ENCODE data around the gene CRADD.

DNA sequence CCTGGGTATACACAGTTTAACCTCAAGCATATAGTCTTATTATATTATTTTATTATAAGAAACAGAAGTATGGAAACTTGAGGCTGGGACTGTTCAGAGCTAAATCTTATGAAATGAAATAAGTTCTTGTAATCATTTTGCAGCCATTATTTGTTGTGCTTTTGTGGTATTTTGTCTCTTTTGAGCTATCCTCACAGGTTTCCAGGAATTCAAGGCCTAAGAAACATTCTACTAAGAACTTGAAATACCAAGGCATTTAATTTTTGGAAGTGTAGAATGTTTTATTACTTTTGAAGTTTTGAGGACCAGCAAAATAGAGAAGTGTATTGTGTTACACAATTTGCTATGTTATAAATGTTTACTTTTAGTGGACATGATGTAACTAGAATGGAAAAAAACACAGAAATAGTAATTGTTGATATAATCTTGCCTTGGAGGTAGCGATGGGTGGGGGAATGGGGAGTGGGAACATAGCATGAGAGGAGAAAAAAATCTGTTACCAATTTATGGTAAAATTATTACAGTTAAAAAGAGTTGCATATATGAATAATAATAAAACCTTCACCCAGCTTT is 81.7 kb downstream of the CRADD start:
- TF ChIP-seq EZH2phosphoT487 (IDR thresholded peaks at IDR 0.05; ENCODE audit: insufficient read depth, low read depth) (no peak), EZH2 (IDR thresholded peaks at IDR 0.05; ENCODE audit: insufficient read depth, poor library complexity, severe bottlenecking) (no peak)

Data from GM23248 (cell line).